ENCODE measurements around the gene CDKN2B.

Gene CDKN2B

DNA sequence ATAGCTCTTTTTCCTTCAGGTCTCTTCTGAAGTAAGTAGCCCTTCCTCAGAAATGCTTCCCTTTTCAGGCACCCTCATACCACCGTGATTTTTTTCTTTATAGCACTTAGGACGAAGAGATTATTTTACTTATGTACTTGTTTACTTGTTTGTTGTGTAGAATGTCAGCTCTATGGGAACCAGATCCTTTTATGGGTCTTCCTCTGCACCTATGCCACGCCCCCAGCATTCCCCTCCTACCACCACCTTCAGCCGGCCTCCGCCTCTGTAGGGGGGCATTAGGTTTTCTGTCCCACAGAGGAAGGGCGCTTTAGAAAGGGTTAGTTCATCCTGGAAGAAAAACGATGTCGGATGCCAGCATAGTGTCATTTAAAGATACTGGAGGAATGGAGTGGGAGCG, 12.7 kb downstream of the CDKN2B start:
- no peak overlapping the region for H3K27ac ChIP-seq
- peak overlapping the region in 3 of 7 experiments; percentile 56 to 93 (median 82) for H3K4me3 ChIP-seq

DNA sequence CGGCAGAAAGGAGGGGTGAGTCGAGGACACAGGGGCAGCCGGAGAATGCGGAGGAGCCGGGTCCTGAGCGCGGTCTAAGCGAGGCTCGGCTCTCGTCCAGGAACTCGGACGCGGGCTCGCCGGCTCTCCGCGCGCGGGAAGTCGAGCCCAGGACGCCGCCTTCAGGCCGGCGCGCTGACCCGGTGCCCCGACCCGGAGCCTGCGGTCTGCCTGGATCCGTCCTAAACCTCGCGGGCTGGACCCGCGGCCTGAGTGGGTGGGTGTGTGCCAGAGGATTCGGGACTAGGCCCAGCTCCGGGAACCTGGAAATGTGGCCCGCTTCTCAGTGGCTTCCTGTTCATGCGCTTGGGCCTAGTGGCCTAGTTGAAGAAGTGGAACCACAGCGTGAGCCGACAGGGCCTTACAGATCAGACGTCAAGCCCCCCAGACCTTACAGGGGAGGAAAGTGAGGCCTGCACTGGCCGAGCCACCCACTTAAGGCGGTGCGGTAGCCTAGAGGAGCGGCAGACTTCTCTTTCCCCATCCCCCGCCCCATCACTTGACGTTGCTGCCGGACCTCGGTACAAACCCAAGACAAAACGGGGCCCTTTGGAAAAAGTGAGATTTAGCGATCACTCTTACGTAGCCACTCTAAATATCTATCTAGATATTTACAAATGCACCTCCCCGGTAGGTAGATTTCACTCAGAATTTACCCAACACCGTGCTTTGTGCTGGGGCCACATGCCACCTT, 13.3 kb downstream of the CDKN2B start:
- Histone ChIP-seq H3K4me3 (peak overlapping the region; percentile 56 to 98 (median 88)), H3K27ac (peak overlapping the region in 20 of 21 experiments; percentile 37 to 93 (median 81))

DNA sequence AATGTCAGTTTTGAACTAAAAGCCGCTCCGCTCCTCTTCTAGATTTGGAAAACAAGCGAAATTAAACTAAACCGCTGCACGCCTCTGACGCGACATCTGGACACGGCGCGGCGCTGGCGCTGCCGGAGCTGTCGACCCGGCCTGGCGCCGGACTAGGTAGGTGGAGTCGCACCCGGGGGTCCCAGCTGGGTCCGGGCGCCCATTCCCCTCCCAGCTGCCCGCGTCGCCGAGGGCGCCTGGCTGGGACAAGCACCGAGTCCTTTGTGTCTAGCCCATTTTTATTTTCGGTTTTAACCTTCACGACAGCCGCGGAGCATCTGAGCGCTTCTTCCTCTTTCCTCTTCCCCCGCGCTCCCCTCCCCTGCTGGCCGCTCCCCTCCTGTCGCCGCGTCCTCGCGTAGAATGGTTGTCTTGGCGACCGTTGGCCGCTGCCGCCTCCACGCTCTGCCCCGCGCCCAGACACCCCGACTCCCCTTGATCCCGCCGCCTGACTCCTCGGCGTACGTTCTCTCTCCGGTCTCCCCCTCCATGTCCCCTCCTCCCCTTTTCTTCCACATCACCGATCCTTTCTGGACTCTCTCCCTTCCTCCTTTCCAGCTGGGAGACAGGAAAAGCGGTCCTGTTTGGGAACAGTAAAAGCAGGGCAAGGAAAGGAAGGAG, 14.0 kb downstream of the CDKN2B start:
- Histone ChIP-seq H3K4me3 (peak overlapping the region; percentile 56 to 98 (median 88)), H3K27ac (peak overlapping the region; percentile 37 to 93 (median 81))

DNA sequence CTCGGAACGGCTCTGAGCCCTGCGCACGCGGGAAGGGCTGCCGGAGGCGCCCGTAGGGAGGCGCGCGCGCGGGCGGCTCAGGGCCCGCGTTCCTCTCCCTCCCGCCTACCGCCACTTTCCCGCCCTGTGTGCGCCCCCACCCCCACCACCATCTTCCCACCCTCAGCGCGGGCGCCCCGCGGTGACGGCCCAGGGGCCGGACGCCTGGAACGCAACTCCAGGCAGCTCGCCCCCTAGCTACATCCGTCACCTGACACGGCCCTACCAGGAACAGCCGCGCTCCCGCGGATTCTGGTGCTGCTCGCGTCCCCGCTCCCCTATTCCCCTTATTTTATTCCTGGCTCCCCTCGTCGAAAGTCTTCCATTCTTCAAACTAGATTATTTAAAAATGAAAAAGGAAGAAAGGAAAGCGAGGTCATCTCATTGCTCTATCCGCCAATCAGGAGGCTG, 14.5 kb downstream of the CDKN2B start, which contains the start of gene CDKN2B-AS1:
CDKN2B-AS1 (plus strand) TSS at position 236 of the 450 bp plus-strand sequence.
- Histone ChIP-seq H3K27ac (peak within 1 kb of the TSS; percentile 37 to 93 (median 81)), H3K4me3 (peak within 1 kb of the TSS; percentile 56 to 98 (median 88))

DNA sequence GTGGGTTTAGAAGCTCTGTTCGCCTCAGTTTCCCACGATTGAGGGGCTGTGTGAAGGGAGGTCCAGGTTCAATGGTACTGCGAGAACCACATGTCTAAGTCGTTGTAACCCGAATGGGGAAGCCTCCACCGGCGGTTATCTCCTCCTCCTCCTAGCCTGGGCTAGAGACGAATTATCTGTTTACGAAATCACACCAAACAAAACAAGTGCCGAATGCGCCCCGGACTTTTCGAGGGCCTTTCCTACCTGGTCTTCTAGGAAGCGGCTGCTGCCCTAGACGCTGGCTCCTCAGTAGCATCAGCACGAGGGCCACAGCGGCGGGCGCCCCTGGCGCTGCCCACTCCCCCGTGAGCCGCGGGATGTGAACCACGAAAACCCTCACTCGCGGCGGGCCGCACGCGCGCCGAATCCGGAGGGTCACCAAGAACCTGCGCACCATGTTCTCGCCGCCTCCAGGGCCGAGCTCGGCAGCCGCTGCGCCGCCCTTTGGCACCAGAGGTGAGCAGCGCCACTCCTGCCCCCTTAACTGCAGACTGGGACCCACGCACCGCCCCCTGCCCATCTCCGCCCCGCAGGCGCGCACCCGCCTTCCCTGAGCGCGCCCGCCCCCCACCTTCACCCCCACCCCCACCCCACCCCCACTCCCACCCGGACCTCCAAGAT, 15.1 kb downstream of the CDKN2B start, which contains the start of gene CDKN2A:
CDKN2A (minus strand) TSS at position 500 of the 663 bp plus-strand sequence.
- Histone ChIP-seq H3K4me3 (peak within 1 kb of the TSS; percentile 56 to 98 (median 88)), H3K27ac (peak within 1 kb of the TSS; percentile 37 to 93 (median 81))

DNA sequence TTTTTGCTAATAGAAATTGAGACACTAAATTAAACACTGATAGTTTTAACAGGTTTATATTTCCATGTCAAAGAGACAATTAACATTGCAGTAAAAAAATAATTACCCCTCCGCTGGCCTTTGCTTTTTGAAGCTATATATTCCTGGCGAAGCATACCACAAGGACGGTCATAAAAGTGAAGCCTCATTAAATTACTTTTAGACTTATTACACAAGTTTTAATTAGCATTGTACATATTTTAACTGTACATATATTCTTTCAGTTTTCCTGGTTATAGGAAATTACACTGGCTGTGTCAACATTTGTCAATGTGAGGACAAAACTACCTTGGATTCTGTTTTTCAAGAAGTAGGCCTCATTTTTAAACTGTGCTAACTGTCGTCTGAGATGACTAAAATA, 16.1 kb downstream of the CDKN2B start:
- peak overlapping the region in 1 of 21 experiments; percentile 72 for H3K27ac ChIP-seq
- H3K4me3 ChIP-seq, result peak overlapping the region in 3 of 7 experiments; percentile 56 to 88 (median 82)

- no peak overlapping the region for H3K4me3 ChIP-seq
- H3K27ac ChIP-seq, result no peak overlapping the region
Measured at GRCh38 chr9:21991072-21991959, 17.8 kb downstream of the CDKN2B start.

DNA sequence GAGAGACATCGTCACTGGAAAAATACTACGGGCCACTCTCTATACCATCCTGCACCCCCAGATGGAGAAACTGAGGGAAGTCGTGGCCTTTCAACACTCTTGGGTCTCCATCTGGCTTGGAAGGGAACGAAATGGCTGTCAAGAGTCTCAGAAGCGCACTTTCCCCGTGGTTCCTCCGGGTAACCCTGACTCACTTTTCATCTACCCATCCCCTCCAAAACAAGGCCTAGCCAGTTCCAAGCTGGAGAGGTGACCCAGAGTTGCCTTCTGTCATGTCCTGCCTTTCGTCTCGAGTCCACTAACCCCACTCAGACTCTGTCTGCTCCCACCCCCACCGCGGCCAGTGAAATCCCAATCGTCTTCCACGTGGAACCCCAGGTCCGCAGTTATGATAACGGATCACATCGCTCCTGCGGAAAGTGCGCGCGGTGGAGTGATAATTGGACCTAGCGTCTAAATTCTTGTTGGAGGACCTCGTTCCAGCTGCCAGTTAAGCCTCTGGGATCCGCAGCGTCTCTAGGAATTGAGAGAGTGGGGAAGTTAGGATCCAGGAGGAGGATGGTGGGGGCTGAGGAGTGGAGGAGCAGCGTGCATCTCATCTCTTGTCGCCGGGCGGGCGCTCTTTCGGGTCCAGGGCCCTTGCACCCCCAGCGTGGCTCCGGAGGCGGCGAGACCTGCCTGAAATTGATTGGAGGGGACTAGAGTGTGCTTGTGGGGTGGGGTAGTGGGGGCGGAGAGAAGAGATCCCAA, 19.5 kb downstream of the CDKN2B start:
- Histone ChIP-seq H3K27ac (no peak overlapping the region), H3K4me3 (no peak overlapping the region)

DNA sequence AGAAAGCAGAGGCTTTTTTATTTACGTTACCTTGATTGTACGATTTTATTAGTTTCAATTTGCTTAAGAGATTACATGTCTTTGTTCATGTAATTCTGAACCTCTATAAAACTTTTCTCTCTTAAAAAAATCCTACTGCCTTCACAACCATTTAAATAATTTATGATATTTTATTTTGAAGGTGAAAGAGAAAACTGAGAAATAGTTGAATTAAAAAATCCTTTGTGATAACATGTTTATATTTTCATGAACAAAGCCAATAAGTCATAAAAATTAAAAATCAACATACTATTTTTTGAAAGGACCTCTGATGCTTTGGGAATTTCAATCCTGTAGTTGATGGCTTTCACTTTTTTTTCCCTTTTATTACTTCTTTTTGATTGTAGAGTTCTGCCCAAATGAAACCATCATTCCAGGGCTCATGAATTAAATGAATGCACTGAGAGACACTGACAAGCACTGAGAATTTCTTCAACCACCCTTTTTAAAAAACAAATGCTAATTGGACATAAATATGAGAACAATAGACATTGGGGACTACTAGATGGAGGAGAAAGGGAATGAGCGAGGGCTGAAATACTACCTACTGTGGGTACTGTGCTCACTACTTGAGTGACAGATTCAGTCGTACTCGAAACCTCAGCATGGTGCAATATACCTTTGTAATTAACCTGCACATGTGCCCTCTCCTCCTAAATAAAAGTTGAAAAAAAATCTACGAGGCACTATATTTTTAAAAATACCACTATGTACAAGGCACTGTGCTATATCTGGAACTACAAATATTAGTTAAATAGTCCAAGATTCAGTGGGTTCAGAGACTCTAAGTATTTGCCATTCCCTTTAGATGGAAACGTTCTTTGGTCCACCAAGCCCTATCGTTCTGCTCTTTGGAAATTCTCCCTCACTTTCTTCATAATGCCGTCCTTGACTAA, 20.8 kb downstream of the CDKN2B start:
- H3K27ac ChIP-seq, result no peak overlapping the region
- no peak overlapping the region for H3K4me3 ChIP-seq

DNA sequence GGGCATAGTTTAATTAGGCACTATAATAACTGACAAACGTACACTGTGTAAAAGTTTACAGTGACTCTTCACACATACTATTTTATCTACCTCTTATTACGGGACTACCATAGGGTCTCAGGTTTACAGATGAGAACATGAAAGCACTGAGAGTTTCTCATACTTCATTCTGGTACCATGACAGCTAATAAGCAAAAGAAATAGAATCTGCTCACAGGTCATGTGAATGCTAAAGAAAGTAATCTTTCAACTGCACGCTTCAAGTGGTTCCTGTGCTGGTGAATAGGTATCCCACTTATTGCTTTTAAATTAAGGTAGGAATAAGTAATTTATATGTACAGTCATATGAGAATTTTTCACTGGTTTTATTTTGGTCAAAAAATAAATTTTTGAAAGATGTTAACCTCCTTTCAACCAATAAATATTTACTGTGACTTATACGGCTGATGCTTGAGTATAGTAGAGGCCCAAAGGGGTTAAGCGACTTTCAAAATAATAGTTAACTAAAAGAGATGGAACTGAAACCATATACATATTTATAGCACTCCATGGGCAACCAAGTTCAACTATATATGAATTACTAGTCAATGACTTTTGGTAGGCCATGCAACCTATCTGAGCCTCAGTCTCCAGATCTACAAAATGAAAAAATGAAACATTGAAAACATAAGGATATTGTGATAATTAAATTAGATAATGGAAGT, 23.0 kb downstream of the CDKN2B start:
- Histone ChIP-seq H3K4me3 (no peak overlapping the region), H3K27ac (no peak overlapping the region)

- Histone ChIP-seq H3K27ac (no peak overlapping the region), H3K4me3 (no peak overlapping the region)
Measured at GRCh38 chr9:21984101-21984500, 25.0 kb downstream of the CDKN2B start.

GRCh38 chr9:21983561-21983935, 25.6 kb downstream of the CDKN2B start:
- H3K27ac ChIP-seq, result no peak overlapping the region
- H3K4me3 ChIP-seq, result no peak overlapping the region

GRCh38 chr9:21982861-21983560, 26.1 kb downstream of the CDKN2B start:
- Histone ChIP-seq H3K4me3 (no peak overlapping the region), H3K27ac (no peak overlapping the region)

GRCh38 chr9:21982391-21982790, 26.7 kb downstream of the CDKN2B start:
- H3K4me3 ChIP-seq, result no peak overlapping the region
- H3K27ac ChIP-seq, result no peak overlapping the region

DNA sequence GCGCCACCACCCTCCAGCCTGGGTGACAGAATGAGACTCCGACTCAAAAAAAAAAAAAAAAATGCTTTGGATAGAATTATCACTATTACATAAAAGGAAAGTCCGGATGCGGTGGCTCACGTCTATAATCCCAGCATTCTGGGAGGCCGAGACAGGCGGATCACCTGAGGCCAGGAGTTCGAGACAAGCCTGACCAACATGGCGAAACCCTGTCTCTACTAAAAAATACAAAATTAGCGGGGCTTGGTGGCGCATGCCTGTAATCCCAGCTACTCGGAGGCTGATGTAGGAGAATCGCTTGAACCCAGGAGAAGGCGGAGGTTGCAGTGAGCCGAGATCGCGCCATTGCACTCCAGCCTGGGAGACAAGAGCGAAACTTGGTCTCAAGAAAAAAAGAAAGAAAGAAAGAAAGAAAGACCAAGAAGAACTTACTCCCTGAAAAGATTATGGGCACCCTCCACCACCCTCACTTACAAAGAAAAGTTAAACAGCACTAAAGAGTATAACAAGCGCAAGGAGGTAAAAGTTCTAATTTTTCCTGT, 32.7 kb downstream of the CDKN2B start:
- Histone ChIP-seq H3K4me3 (no peak overlapping the region), H3K27ac (no peak overlapping the region)

DNA sequence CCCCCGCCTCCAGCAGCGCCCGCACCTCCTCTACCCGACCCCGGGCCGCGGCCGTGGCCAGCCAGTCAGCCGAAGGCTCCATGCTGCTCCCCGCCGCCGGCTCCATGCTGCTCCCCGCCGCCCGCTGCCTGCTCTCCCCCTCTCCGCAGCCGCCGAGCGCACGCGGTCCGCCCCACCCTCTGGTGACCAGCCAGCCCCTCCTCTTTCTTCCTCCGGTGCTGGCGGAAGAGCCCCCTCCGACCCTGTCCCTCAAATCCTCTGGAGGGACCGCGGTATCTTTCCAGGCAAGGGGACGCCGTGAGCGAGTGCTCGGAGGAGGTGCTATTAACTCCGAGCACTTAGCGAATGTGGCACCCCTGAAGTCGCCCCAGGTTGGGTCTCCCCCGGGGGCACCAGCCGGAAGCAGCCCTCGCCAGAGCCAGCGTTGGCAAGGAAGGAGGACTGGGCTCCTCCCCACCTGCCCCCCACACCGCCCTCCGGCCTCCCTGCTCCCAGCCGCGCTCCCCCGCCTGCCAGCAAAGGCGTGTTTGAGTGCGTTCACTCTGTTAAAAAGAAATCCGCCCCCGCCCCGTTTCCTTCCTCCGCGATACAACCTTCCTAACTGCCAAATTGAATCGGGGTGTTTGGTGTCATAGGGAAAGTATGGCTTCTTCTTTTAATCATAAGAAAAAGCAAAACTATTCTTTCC, 34.2 kb downstream of the CDKN2B start:
- peak overlapping the region in 1 of 21 experiments; percentile 0 for H3K27ac ChIP-seq
- H3K4me3 ChIP-seq, result peak overlapping the region; percentile 17 to 49 (median 31)

Data from skin epidermis (tissue), 12 donors.